Gastrocnemius medialis (tissue), 4 donors: ENCODE measurements around the gene SDR42E1.

Experiments
- CTCF ChIP-seq, 5 experiments: fragments of 450-650 bp in 3 of 5; fragments of 200-600 bp in 2 of 5; sonication (generic) in 2 of 5; IDR thresholded peaks in 4 of 5; conservative IDR thresholded peaks in 1 of 5; 1 replicate in 4 of 5; 2 replicates in 1 of 5; pipeline ENCODE4 v1.5.1; 2016 to 2019; ENCODE audit warnings: antibody characterized with exemption in 5 of 5, mild to moderate bottlenecking in 3 of 5, moderate library complexity in 3 of 5
- POLR2A ChIP-seq, 2 donors: fragments of 450-650 bp; IDR thresholded peaks; one replicate each; pipeline ENCODE4 v1.6.1; 2017; ENCODE audit warnings: antibody characterized with exemption in 2 of 2, mild to moderate bottlenecking in 2 of 2, moderate library complexity in 2 of 2

GRCh38 chr16:82024883-82025282 lies 13.6 kb upstream of the SDR42E1 start:
- no peak for TF ChIP-seq CTCF (IDR thresholded peaks at IDR 0.05 in 4 of 5, conservative IDR thresholded peaks at IDR 0.05 in 1 of 5)
- no peak for TF ChIP-seq POLR2A (IDR thresholded peaks at IDR 0.05)
